OCI-LY3 (cell line): Measurements from ENCODE around the gene WDR70.

ENCODE experiments used
- EZH2phosphoT487 ChIP-seq: fragments of 200-600 bp; shearing (Covaris generic); IDR thresholded peaks from 2 replicates; pipeline ENCODE4 v1.6.1; 2018; ENCODE audit warnings: antibody characterized with exemption, mixed run types, low read depth
- TF ChIP-seq, protein P1 (sequence below): fragments of 200-600, 300-600 bp; sonication (generic); IDR thresholded peaks from 2 replicates; pipeline ENCODE4 v1.5.1; 2014; ENCODE audit warnings: antibody characterized with exemption, low read length, low read depth

- TF ChIP-seq, protein P1, sequence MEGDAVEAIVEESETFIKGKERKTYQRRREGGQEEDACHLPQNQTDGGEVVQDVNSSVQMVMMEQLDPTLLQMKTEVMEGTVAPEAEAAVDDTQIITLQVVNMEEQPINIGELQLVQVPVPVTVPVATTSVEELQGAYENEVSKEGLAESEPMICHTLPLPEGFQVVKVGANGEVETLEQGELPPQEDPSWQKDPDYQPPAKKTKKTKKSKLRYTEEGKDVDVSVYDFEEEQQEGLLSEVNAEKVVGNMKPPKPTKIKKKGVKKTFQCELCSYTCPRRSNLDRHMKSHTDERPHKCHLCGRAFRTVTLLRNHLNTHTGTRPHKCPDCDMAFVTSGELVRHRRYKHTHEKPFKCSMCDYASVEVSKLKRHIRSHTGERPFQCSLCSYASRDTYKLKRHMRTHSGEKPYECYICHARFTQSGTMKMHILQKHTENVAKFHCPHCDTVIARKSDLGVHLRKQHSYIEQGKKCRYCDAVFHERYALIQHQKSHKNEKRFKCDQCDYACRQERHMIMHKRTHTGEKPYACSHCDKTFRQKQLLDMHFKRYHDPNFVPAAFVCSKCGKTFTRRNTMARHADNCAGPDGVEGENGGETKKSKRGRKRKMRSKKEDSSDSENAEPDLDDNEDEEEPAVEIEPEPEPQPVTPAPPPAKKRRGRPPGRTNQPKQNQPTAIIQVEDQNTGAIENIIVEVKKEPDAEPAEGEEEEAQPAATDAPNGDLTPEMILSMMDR = no peak
- no peak for TF ChIP-seq EZH2phosphoT487
Observed at GRCh38 chr5:37576552-37576951, 197.4 kb downstream of the WDR70 start.
